ENCODE measurements around the gene PRDM16.

- TF ChIP-seq CTCF (conservative IDR thresholded peaks at IDR 0.05; ENCODE audit: low read length): no peak
- no peak for TF ChIP-seq EZH2phosphoT487 (IDR thresholded peaks at IDR 0.05; ENCODE audit: borderline replicate concordance, low read depth, low read length)
Observed at GRCh38 chr1:3060127-3060526, 8.9 kb upstream of the PRDM16 start.
